ENCODE results near the gene NELL2.

DNA sequence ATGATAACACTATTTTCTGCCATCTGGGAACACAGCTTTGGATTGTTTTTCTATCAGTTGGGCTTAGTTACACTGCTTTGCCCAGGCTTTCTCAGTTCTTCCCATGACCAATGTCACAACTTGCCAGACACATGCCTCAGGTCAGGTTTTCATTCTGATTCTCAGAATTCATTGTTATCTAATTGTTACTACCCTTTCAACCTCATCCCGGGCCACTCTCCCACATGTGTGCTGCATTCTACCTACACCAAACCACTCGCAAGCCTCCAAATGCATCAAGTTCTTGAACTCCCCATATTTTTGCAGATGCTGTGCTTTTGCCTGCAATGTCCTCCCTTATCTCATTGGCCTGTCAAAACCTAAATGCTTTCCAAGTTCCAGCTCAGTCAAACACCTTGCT, 36.3 kb downstream of the NELL2 start:
- TF ChIP-seq, protein P1, sequence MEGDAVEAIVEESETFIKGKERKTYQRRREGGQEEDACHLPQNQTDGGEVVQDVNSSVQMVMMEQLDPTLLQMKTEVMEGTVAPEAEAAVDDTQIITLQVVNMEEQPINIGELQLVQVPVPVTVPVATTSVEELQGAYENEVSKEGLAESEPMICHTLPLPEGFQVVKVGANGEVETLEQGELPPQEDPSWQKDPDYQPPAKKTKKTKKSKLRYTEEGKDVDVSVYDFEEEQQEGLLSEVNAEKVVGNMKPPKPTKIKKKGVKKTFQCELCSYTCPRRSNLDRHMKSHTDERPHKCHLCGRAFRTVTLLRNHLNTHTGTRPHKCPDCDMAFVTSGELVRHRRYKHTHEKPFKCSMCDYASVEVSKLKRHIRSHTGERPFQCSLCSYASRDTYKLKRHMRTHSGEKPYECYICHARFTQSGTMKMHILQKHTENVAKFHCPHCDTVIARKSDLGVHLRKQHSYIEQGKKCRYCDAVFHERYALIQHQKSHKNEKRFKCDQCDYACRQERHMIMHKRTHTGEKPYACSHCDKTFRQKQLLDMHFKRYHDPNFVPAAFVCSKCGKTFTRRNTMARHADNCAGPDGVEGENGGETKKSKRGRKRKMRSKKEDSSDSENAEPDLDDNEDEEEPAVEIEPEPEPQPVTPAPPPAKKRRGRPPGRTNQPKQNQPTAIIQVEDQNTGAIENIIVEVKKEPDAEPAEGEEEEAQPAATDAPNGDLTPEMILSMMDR (conservative IDR thresholded peaks at IDR 0.05; ENCODE audit: low read depth, low read length): no peak
- no peak for TF ChIP-seq EZH2 (IDR thresholded peaks at IDR 0.05; ENCODE audit: borderline replicate concordance, low read depth, low read length, poor library complexity, severe bottlenecking)

All from A673 (cell line).